Measurements from ENCODE around the gene RAP1GAP. TPM values are rescaled to one million over a fixed set of nuclear protein-coding genes. Genes with fewer than 3 reads are reported as not detected.

The RAP1GAP gene
- total and polyA plus RNA-seq, 9 of the 15 experiments (the other 6 are each of a cell fraction or from before 2014, with no cell fraction given) = 0.29 to 30.2 (median 19.2) TPM

GRCh38 chr1:21559788-21560567, 109.2 kb downstream of the RAP1GAP start:
- H3K9ac ChIP-seq (ENCODE audit: insufficient read depth in 1 of 2, low read depth in 2 of 2, low read length in 2 of 2) = no peak overlapping the region
- H2AFZ ChIP-seq (ENCODE audit: low read depth, low read length) = no peak overlapping the region
- ChIA-PET POLR2A (interaction anchor here (0.9 to 1.0 kb wide), 3 partner anchors 10 to 63 kb away, joined by 3 to 4 read pairs (median 3); no protein-coding TSS in a partner anchor), CTCF (ENCODE audit: low intra/inter-chr PET ratio) (no interaction called here)
- BruUV-seq (replicated peaks) = no TSS peak
- WGBS (ENCODE audit: insufficient coverage, low coverage, missing lambda C conversion rate) = 1% methylated on average over 5 of the region's 5 CpGs
- DNase-seq (ENCODE audit: extremely low read depth in 1 of 4, low spot score in 3 of 4) = no peak
- H3K36me3 ChIP-seq (ENCODE audit: control insufficient read depth, insufficient read depth, low read length) = no peaks in the 10 kb centered on the region
- intact Hi-C loops (cut with micrococcal nuclease) = no loop called here
- FAIRE-seq = peak; percentile 54
- no peaks in the 10 kb centered on the region for H3K79me2 ChIP-seq (ENCODE audit: control insufficient read depth, insufficient read depth, low read length)
- peaks cover 4% of the 10 kb centered on the region for H4K20me1 ChIP-seq (replicated peaks; ENCODE audit: control insufficient read depth, insufficient read depth, low read length)
- H3K9me1 ChIP-seq (ENCODE audit: control insufficient read depth, insufficient read depth, low read length) = no peaks in the 10 kb centered on the region
- H3K9me3 ChIP-seq (replicated peaks; ENCODE audit: control insufficient read depth, insufficient read depth, low read depth, low read length) = no peaks in the 10 kb centered on the region
- H3K4me1 ChIP-seq (replicated peaks in 1 of 2; ENCODE audit: control insufficient read depth in 2 of 2, insufficient read depth in 2 of 2, low read length in 2 of 2) = peaks cover 9 to 22% of the 10 kb centered on the region in 2 experiments; a peak in 4 of 5 replicates
- no peak overlapping the region for H3K4me3 ChIP-seq
- ATAC-seq = no peak
- H3K4me2 ChIP-seq (ENCODE audit: insufficient read depth, low read length) = no peak overlapping the region
- no peak overlapping the region for H3K27ac ChIP-seq (ENCODE audit: extremely low read depth, low read depth, low read length)
- H3K27me3 ChIP-seq (ENCODE audit: control insufficient read depth in 2 of 2, insufficient read depth in 2 of 2, low read length in 2 of 2) = peaks cover 25 to 69% of the 10 kb centered on the region in 2 experiments
- in situ Hi-C loops (cut with MboI) = no loop called here
- TF ChIP-seq, protein P1, sequence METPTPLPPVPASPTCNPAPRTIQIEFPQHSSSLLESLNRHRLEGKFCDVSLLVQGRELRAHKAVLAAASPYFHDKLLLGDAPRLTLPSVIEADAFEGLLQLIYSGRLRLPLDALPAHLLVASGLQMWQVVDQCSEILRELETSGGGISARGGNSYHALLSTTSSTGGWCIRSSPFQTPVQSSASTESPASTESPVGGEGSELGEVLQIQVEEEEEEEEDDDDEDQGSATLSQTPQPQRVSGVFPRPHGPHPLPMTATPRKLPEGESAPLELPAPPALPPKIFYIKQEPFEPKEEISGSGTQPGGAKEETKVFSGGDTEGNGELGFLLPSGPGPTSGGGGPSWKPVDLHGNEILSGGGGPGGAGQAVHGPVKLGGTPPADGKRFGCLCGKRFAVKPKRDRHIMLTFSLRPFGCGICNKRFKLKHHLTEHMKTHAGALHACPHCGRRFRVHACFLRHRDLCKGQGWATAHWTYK (CRISPR knock-in tag; IDR thresholded peaks at IDR 0.05) = no peak
- no peak for TF ChIP-seq RBM15 (IDR thresholded peaks at IDR 0.05; ENCODE audit: insufficient read depth, low read length)
- TF ChIP-seq TEAD4 (IDR thresholded peaks at IDR 0.05; ENCODE audit: low read length) = peak; percentile 32; the same call in 1 of the 2 replicates
- no peak for TF ChIP-seq TEAD4 (CRISPR knock-in tag; IDR thresholded peaks at IDR 0.05; ENCODE audit: borderline replicate concordance)
- TF ChIP-seq CBX3 (IDR thresholded peaks at IDR 0.05; ENCODE audit: borderline replicate concordance in 1 of 2, low read length in 2 of 2) = no peak
- no peak for TF ChIP-seq SFPQ (IDR thresholded peaks at IDR 0.05; ENCODE audit: low read depth, low read length)
- TF ChIP-seq CREM (IDR thresholded peaks at IDR 0.05; ENCODE audit: low read depth) = no peak
- TF ChIP-seq FIP1L1 (IDR thresholded peaks at IDR 0.05; ENCODE audit: low read depth, low read length, poor library complexity, severe bottlenecking) = no peak
- no peak for TF ChIP-seq ZNF282 (CRISPR knock-in tag; IDR thresholded peaks at IDR 0.05)
- peak; percentile 68 for TF ChIP-seq TCF3 (CRISPR knock-in tag; IDR thresholded peaks at IDR 0.05)
- TF ChIP-seq NR3C1 (CRISPR knock-in tag; IDR thresholded peaks at IDR 0.05) = no peak
- TF ChIP-seq POLR3A (IDR thresholded peaks at IDR 0.05; ENCODE audit: borderline replicate concordance, extremely low read depth, insufficient read depth, insufficient read length) = no peak
- TF ChIP-seq GATAD2A (IDR thresholded peaks at IDR 0.05) = no peak
- 0 out of 4 replicates have a peak, but pooled peaks of 1 of the 2 experiments have one; percentile 19 for TF ChIP-seq KDM1A (IDR thresholded peaks at IDR 0.05)
- no peak for TF ChIP-seq PCBP1 (IDR thresholded peaks at IDR 0.05; ENCODE audit: low read depth, low read length, poor library complexity, severe bottlenecking)
- no peak for TF ChIP-seq TAF9B (IDR thresholded peaks at IDR 0.05; ENCODE audit: partially characterized antibody)

All from K562 (cell line).